ENCODE measurements around the gene GBP7.
"Not testable (repeated sequence)": the region's sequence is repeated elsewhere in the genome, so short reads cannot be mapped to it uniquely, and the experiment has no call there.

The GBP7 gene

GRCh38 chr1:89170170-89171066, 5.4 kb downstream of the GBP7 start:
- no peak for DNase-seq (ENCODE audit: low read depth)

GRCh38 chr1:89169166-89169565, 6.6 kb downstream of the GBP7 start:
- DNase-seq (ENCODE audit: low read depth): no peak

- DNase-seq (ENCODE audit: low read depth): no peak
Measured at GRCh38 chr1:89167590-89168230, 8.1 kb downstream of the GBP7 start.

- no peak for DNase-seq (ENCODE audit: low read depth)
Measured at GRCh38 chr1:89166705-89167104, 9.1 kb downstream of the GBP7 start.

GRCh38 chr1:89165811-89166210, 10.0 kb downstream of the GBP7 start:
- DNase-seq (ENCODE audit: low read depth): no peak

GRCh38 chr1:89151047-89151446, 24.8 kb downstream of the GBP7 start:
- DNase-seq (ENCODE audit: low read depth): no peak

GRCh38 chr1:89149976-89150375, 25.8 kb downstream of the GBP7 start:
- DNase-seq (ENCODE audit: low read depth): no peak

- DNase-seq (ENCODE audit: low read depth): peak; percentile 37
Measured at GRCh38 chr1:89149229-89149628, 26.6 kb downstream of the GBP7 start.

GRCh38 chr1:89147678-89148658, 27.8 kb downstream of the GBP7 start:
- DNase-seq (ENCODE audit: low read depth): no peak

GRCh38 chr1:89146721-89147120, 29.1 kb downstream of the GBP7 start:
- DNase-seq (ENCODE audit: low read depth): no peak

GRCh38 chr1:89143484-89143883, 32.3 kb downstream of the GBP7 start:
- no peak for DNase-seq (ENCODE audit: low read depth)

GRCh38 chr1:89142160-89142559, 33.6 kb downstream of the GBP7 start:
- no peak for DNase-seq (ENCODE audit: low read depth)

- DNase-seq (ENCODE audit: low read depth): no peak
Measured at GRCh38 chr1:89133747-89134146, 42.1 kb downstream of the GBP7 start.

GRCh38 chr1:89130716-89131115, 45.1 kb downstream of the GBP7 start:
- no peak for DNase-seq (ENCODE audit: low read depth)

GRCh38 chr1:89129911-89130310, 45.9 kb downstream of the GBP7 start:
- no peak for DNase-seq (ENCODE audit: low read depth)

GRCh38 chr1:89128003-89128458, 47.8 kb downstream of the GBP7 start:
- not testable (repeated sequence) for DNase-seq (ENCODE audit: low read depth)

- DNase-seq (ENCODE audit: low read depth): not testable (repeated sequence)
Measured at GRCh38 chr1:89126602-89127565, 48.9 kb downstream of the GBP7 start.

- DNase-seq (ENCODE audit: low read depth): peak; percentile 75
Measured at GRCh38 chr1:89125913-89126580, 49.8 kb downstream of the GBP7 start, which contains the start of gene GBP2. TSS of gene GBP2 (minus strand) at chr1:89126114. CDS start at chr1:89121966, 4,148 bp downstream.

- no peak for DNase-seq (ENCODE audit: low read depth)
Measured at GRCh38 chr1:89125240-89125912, 50.4 kb downstream of the GBP7 start.

- DNase-seq (ENCODE audit: low read depth): no peak
Measured at GRCh38 chr1:89121641-89122040, 54.2 kb downstream of the GBP7 start.
